Fibroblast of skin of right biceps (primary cell): ENCODE measurements around the gene PARP16.
A peak's percentile ranks its signal among the peaks of the same experiment; 100 is the strongest.
"Not testable (repeated sequence)": the region's sequence is repeated elsewhere in the genome, so short reads cannot be mapped to it uniquely, and the experiment has no call there.

ENCODE experiments used
- DNase-seq: peaks from one replicate; pipeline ENCODE4 v3.0.0-alpha.2; 2013

PARP16 gene

GRCh38 chr15:65275104-65275727, 11.5 kb downstream of the PARP16 start:
- DNase-seq: no peak

GRCh38 chr15:65270811-65271545, 15.7 kb downstream of the PARP16 start:
- peak; percentile 73 for DNase-seq

- DNase-seq: no peak
Observed at GRCh38 chr15:65268411-65268810, 18.3 kb downstream of the PARP16 start.

- no peak for DNase-seq
Observed at GRCh38 chr15:65266469-65266868, 20.2 kb downstream of the PARP16 start.

GRCh38 chr15:65264863-65265430, 21.7 kb downstream of the PARP16 start:
- DNase-seq: no peak

- DNase-seq: no peak
Observed at GRCh38 chr15:65263313-65263712, 23.4 kb downstream of the PARP16 start.

- no peak for DNase-seq
Observed at GRCh38 chr15:65260968-65261367, 25.7 kb downstream of the PARP16 start.

- DNase-seq: no peak
Observed at GRCh38 chr15:65259367-65259797, 27.3 kb downstream of the PARP16 start.

GRCh38 chr15:65258375-65259262, 28.1 kb downstream of the PARP16 start:
- peak; percentile 23 for DNase-seq

GRCh38 chr15:65255486-65256140, 31.1 kb downstream of the PARP16 start:
- DNase-seq: no peak

- DNase-seq: no peak
Observed at GRCh38 chr15:65254758-65255157, 31.9 kb downstream of the PARP16 start.

- DNase-seq: no peak
Observed at GRCh38 chr15:65254356-65254755, 32.3 kb downstream of the PARP16 start.

GRCh38 chr15:65249641-65250040, 37.0 kb downstream of the PARP16 start:
- no peak for DNase-seq

- peak; percentile 43 for DNase-seq
Observed at GRCh38 chr15:65248511-65249255, 38.0 kb downstream of the PARP16 start.

GRCh38 chr15:65246939-65247338, 39.7 kb downstream of the PARP16 start:
- DNase-seq: no peak

- DNase-seq: no peak
Observed at GRCh38 chr15:65246026-65246714, 40.5 kb downstream of the PARP16 start.

- DNase-seq: peak; percentile 59
Observed at GRCh38 chr15:65245096-65245856, 41.4 kb downstream of the PARP16 start.

GRCh38 chr15:65244638-65245037, 42.0 kb downstream of the PARP16 start:
- no peak for DNase-seq

- DNase-seq: not testable (repeated sequence)
Observed at GRCh38 chr15:65236443-65236842, 50.2 kb downstream of the PARP16 start.

- no peak for DNase-seq
Observed at GRCh38 chr15:65233696-65234095, 53.0 kb downstream of the PARP16 start.
